ENCODE measurements around the gene VPS39. TPM values are rescaled to one million over a fixed set of nuclear protein-coding genes. Genes with fewer than 3 reads are reported as not detected.

VPS39 gene
- total RNA-seq, 2 donors from 2014 or later = 56.0 to 56.2 TPM

- DNase-seq (no peak), ATAC-seq (no peak)
- intact Hi-C loops (cut with DNase I, micrococcal nuclease) = no loop called here
These were observed 4.2 kb downstream of the VPS39 start for GRCh38 chr15:42203891-42204290.

- no peak for ATAC-seq
- intact Hi-C loops (cut with DNase I, micrococcal nuclease) = no loop called here
- DNase-seq = no peak
These were observed 5.5 kb downstream of the VPS39 start for GRCh38 chr15:42202653-42203052.

- ATAC-seq = no peak
- DNase-seq = no peak
These were observed 6.3 kb downstream of the VPS39 start for GRCh38 chr15:42201801-42202200.

GRCh38 chr15:42199126-42199525 is 9.0 kb downstream of the VPS39 start:
- ATAC-seq (no peak), DNase-seq (no peak)
- intact Hi-C loops (cut with DNase I, micrococcal nuclease) = no loop called here

More at GRCh38 chr15:42201801-42202200, 6.3 kb downstream of the VPS39 start:
- intact Hi-C loops (cut with DNase I, micrococcal nuclease) = no loop called here

GRCh38 chr15:42198516-42198915 is 9.6 kb downstream of the VPS39 start:
- ATAC-seq = no peak
- intact Hi-C loops (cut with DNase I, micrococcal nuclease) = no loop called here
- DNase-seq = no peak

GRCh38 chr15:42194513-42194912 is 13.6 kb downstream of the VPS39 start:
- ATAC-seq (no peak), DNase-seq (no peak)
- intact Hi-C loops (cut with DNase I, micrococcal nuclease) = no loop called here

- DNase-seq = no peak
- ATAC-seq = no peak
- intact Hi-C loops (cut with DNase I, micrococcal nuclease) = no loop called here
These were observed 14.7 kb downstream of the VPS39 start for GRCh38 chr15:42193383-42193782.

- DNase-seq (no peak), ATAC-seq (no peak)
- intact Hi-C loops (cut with DNase I, micrococcal nuclease) = no loop called here
These were observed 16.3 kb downstream of the VPS39 start for GRCh38 chr15:42191610-42192346.

- ATAC-seq = no peak
- DNase-seq = no peak
These were observed 17.7 kb downstream of the VPS39 start for GRCh38 chr15:42190370-42190769.

GRCh38 chr15:42185801-42186200 is 22.3 kb downstream of the VPS39 start:
- DNase-seq = no peak
- intact Hi-C loops (cut with DNase I, micrococcal nuclease) = no loop called here
- ATAC-seq = no peak

More at GRCh38 chr15:42190370-42190769, 17.7 kb downstream of the VPS39 start:
- intact Hi-C loops (cut with DNase I, micrococcal nuclease) = no loop called here

GRCh38 chr15:42184736-42185135 is 23.4 kb downstream of the VPS39 start:
- no peak for ATAC-seq
- no peak for DNase-seq
- intact Hi-C loops (cut with DNase I, micrococcal nuclease) = no loop called here

GRCh38 chr15:42184296-42184695 is 23.8 kb downstream of the VPS39 start:
- intact Hi-C loops (cut with DNase I, micrococcal nuclease) = no loop called here
- ATAC-seq = no peak
- peak in 1 of 2 donors; percentile 12 for DNase-seq

- DNase-seq = no peak
- intact Hi-C loops (cut with DNase I, micrococcal nuclease) = no loop called here
- ATAC-seq = no peak
These were observed 25.1 kb downstream of the VPS39 start for GRCh38 chr15:42182961-42183360.

GRCh38 chr15:42182328-42182886 is 25.7 kb downstream of the VPS39 start:
- intact Hi-C loops (cut with DNase I, micrococcal nuclease) = no loop called here
- no peak for DNase-seq
- no peak for ATAC-seq

- ATAC-seq (no peak), DNase-seq (no peak)
- intact Hi-C loops (cut with DNase I, micrococcal nuclease) = no loop called here
These were observed 30.0 kb downstream of the VPS39 start for GRCh38 chr15:42178056-42178455.

- ATAC-seq = no peak
- intact Hi-C loops (cut with DNase I, micrococcal nuclease) = no loop called here
These were observed 32.4 kb downstream of the VPS39 start for GRCh38 chr15:42175671-42176070.

GRCh38 chr15:42172475-42172874 is 35.6 kb downstream of the VPS39 start:
- intact Hi-C loops (cut with DNase I, micrococcal nuclease) = no loop called here
- no peak for ATAC-seq
- no peak for DNase-seq

More at GRCh38 chr15:42175671-42176070, 32.4 kb downstream of the VPS39 start:
- DNase-seq = no peak

GRCh38 chr15:42171795-42172194 is 36.3 kb downstream of the VPS39 start:
- ATAC-seq = no peak
- intact Hi-C loops (cut with DNase I, micrococcal nuclease) = no loop called here

GRCh38 chr15:42171122-42171521 is 37.0 kb downstream of the VPS39 start:
- intact Hi-C loops (cut with DNase I, micrococcal nuclease) = no loop called here
- DNase-seq = no peak
- ATAC-seq = peak; percentile 24

More at GRCh38 chr15:42171795-42172194, 36.3 kb downstream of the VPS39 start:
- DNase-seq = no peak

- DNase-seq = no peak
- intact Hi-C loops (cut with DNase I, micrococcal nuclease) = no loop called here
- no peak for ATAC-seq
These were observed 41.7 kb downstream of the VPS39 start for GRCh38 chr15:42166225-42166940.
